CD4-positive, alpha-beta T cell treated with Interleukin-2 at 100 ng/mL for 4 hours (primary cell): ENCODE measurements around the gene PTPN3.
A peak's percentile ranks its signal among the peaks of the same experiment; 100 is the strongest.

Experiments used
- DNase-seq: peaks from one replicate; pipeline ENCODE4 v3.0.0-alpha.2; 2020; ENCODE audit warnings: low spot score

Gene PTPN3

GRCh38 chr9:109454041-109454440 is 44.1 kb downstream of the PTPN3 start:
- no peak for DNase-seq

DNA sequence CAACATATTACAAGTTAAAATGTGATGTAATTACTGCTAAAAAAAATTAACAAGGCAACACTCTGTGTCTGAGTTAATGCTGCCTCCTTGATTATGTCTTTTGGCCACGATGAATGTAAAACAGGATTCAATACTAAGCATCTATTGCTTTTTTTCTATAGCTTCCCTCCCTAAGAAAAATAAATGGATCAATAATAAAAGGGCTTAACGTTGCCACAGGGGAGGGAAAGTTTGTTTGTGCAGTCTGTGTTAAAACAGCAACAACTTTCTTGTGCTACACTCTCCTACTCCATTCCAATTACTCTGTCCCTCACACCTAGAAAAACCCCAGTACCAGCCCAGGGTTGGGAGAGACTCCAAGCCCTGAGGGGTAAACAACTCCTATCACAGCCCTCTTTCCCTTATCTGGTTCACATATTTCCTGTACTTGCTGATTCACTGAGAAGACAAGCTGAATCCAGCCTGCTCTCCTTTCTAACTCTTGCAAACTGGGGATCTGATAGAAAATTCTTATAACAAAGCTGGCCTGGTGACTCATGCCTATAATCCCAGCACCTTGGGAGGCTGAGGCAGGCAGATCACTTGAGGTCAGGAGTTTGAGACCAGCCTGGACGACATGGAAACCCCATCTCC is 44.8 kb downstream of the PTPN3 start:
- no peak for DNase-seq

DNA sequence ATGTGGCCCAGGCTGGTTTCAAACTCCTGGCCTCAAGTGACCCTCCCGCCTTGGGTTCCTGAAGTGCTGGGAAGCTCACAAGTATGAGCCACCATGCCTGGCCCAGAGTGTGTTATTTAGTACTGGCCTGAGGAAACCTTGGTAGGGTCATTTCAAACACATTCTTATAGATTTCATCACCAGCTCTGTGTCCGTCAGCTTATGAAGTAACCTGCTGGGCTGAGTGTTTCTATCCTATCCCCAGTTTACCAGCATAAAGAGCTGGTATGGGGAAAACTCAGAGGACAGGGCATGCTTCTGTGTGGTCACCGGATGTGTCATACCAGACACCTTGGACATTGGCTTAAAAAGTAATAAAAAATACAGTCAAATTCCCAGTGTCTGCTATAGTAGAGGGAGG is 45.3 kb downstream of the PTPN3 start:
- DNase-seq = no peak

- no peak for DNase-seq
These were observed 46.6 kb downstream of the PTPN3 start for GRCh38 chr9:109451311-109452025.

DNA sequence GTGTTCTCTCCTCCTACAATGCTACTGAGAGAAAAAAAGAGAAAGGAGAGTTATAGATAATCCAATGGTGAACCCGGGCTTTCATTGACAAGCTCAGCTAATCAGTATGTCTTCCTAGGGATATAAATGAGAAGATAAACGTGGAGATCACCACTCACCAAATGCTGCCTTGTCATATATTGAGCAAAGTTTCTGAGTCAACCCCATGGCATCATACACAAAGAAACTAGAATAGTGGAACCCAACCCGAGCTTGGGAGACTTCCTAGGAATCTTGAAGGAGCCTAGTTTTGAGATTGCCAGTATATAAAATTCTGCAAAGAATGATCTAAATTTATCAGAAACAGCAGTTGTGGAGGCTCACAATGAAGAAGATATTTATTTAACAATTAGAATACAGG is 47.8 kb downstream of the PTPN3 start:
- no peak for DNase-seq

DNA sequence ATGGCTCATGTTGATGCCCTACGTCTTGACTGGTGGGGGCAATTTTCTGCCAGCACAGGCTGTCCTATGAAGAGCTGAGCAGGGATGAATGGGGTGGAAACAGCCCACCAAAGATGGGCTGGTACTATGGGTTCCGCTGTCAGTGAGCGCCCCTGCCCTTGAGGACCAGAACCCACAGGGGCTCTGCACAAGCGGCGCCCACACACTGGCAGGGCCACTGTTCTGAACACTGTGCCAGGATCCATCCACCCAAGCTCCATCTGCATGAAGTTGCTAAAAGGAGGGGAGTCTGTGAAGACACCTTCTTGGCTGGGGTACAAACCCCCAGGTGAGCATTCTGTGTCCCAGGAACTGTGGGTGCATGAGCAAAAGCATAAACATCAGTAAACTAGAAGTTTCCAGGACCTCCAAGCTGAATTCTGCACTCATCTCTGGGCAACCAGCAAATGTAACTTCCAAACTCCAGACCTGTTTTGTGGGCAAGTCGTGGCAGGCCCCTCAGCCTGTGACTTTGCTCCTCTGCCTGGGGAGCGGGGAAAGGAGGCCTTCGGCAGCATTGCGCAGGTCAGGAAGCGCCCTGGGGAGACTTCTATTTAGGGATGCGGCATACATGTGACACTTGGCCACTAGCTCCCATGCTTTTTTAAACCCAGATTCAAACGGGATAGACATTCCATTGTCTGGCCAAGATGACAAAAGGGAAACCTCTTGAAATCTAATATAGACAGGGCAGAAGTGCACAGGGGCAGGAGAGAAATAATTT is 48.9 kb downstream of the PTPN3 start:
- no peak for DNase-seq

DNA sequence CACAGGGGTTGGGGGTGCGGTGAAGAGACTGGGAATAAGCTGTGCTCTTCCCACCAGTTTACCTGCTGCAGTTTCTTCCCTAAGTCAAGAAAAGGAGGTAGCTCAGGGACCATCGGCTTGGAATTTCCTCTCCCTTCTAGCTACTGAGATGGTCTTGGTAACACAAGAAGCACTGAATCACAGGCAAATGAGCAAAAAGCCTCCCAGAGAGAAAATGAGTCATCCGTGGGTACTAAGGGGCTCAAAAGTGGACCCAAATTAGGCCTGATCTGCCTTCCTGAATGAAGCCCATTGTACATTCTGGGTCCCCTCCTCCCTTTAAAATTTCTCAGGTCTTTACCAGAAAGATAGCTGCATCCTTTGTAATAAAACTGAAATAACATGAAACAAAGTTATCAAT is 49.9 kb downstream of the PTPN3 start:
- no peak for DNase-seq

DNA sequence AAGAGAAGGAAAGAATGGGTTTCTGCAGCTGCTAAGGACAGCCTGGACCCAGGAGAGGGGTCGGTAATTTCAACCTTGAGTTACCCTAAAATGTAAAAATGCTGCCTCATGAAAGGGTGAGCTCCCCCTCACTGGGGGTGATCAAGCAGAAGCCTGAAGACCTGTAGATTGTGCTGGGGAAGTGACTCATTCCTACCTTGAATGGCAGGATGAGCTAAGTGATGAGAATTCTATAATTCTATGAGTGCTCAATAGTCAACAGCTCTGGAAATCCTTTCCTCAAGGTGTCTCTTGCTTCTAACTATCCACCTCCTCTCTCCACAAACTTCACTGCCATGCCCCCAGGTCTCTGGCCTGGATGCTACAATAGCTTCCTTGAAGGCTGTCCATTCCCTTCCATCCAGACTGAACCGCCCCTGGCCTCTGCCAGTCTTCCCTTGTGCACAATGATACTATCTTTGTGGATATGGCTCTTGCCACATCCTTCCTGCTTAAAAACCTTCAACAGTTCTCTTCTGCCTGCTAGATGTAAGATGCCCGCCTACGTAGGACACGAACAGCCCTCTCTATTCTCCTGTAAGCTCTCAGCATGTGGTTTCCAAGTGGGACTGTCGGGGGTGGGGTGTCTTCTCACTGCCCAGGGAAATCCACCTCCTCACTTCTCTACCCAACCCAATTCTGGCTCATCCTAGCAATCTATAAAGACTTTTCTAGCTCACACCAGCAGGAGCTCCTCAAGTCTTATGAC is 50.6 kb downstream of the PTPN3 start:
- no peak for DNase-seq

GRCh38 chr9:109444771-109445320 is 53.3 kb downstream of the PTPN3 start:
- DNase-seq = no peak

GRCh38 chr9:109442716-109443115 is 55.4 kb downstream of the PTPN3 start:
- no peak for DNase-seq

DNA sequence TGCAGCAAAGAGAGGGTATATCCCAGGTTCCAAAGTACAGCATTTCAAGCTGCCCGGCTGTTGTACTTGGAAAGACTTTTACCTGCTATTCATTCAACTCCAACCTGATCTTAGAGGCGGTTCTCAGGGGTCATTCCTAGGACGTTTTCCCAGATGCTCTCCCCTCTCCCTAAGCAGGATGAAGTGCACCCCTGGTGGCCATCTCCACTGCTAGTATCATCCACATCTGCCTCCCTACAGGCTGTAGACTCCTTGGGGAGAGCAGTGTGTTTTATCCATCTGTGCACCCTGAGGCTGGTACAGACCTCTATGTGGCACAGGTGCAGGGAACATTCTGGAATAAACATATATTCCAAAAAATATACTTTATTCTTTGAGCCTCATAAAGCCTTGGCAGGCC is 56.8 kb downstream of the PTPN3 start:
- no peak for DNase-seq

GRCh38 chr9:109440797-109441287 is 57.3 kb downstream of the PTPN3 start:
- DNase-seq = peak; percentile 49

- no peak for DNase-seq
These were observed 58.0 kb downstream of the PTPN3 start for GRCh38 chr9:109440117-109440515.

GRCh38 chr9:109439378-109440116 is 58.6 kb downstream of the PTPN3 start:
- no peak for DNase-seq

- DNase-seq = no peak
These were observed 60.8 kb downstream of the PTPN3 start for GRCh38 chr9:109437286-109437685.

DNA sequence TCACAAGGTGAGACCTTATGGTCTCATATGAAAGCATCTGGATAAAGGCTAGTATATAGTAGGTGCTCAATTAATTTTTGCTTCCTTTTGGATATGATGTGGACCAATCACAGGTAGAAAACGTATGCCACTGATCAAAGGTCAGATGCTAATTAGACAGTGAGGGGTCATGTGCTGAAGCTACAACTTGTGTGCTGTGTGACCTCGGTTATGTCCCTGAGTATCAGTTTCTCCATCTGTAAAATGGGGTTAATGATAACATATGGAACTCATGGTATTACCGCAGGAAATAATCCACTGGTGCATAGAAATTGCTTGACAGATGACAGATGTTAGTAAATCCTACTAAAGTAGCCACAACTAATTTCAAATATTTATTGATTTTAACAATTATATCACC is 62.0 kb downstream of the PTPN3 start:
- DNase-seq = no peak

GRCh38 chr9:109433476-109433875 is 64.6 kb downstream of the PTPN3 start:
- DNase-seq = no peak

DNA sequence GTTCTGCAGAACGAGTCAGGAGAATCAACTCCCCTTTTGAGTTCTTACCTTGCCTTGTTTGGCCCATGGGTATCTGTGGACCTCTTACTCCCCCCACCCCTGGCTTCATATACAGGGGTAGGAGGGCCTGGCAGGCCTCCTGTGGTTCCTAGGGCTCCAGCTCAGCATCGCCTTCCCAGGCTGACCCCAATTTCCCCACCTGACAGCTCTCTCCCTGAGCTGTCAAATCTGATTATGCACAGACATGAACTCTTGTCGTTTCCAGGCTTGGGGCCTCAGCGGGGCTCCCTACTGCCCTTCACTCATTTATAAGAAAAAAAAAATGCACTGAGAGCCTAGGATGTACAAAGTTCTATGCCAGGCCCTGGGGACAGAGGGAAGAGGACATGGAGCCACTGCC is 67.9 kb downstream of the PTPN3 start:
- no peak for DNase-seq

GRCh38 chr9:109428854-109429253 is 69.3 kb downstream of the PTPN3 start:
- DNase-seq = no peak

GRCh38 chr9:109427886-109428285 is 70.2 kb downstream of the PTPN3 start:
- DNase-seq = no peak
